WTC11 (cell line): ENCODE results near the gene CALY. TPM values are rescaled to one million over a fixed set of nuclear protein-coding genes. Genes with fewer than 3 reads are reported as not detected.

Experiments
- ATAC-seq: fragments of 200-7000 bp; cut with Tn5 transposase; 2 replicates; pipeline ENCODE4 v1.10.0; 2021; ENCODE audit warnings: mild to moderate bottlenecking, moderate library complexity
- CTCF ChIA-PET: fragments of 300-600 bp; sonication (Branson Sonifier 250); formaldehyde crosslinking; loops from one replicate; lab custom pipeline; 2021; ENCODE audit warnings: antibody characterized with exemption; lab: Charles Lee
- POLR2A ChIA-PET: fragments of 350-600 bp; sonication (Branson Sonifier 250); formaldehyde crosslinking; loops from one replicate; lab custom pipeline; 2021; ENCODE audit warnings: antibody characterized with exemption; lab: Charles Lee
- DNase-seq: peaks from one replicate; pipeline ENCODE4 v3.0.0; 2021; ENCODE audit warnings: low spot score
- H3K27ac Mint-ChIP-seq: 2 replicates; pipeline ENCODE4 v1.8.0; 2021; ENCODE audit warnings: mixed read lengths
- H3K27me3 Mint-ChIP-seq: 2 replicates; pipeline ENCODE4 v1.8.0; 2021; ENCODE audit warnings: low read depth, mild to moderate bottlenecking, moderate library complexity, mixed read lengths
- H3K36me3 Mint-ChIP-seq: 2 replicates; pipeline ENCODE4 v1.8.0; 2021; ENCODE audit warnings: mixed read lengths
- H3K4me1 Mint-ChIP-seq: 2 replicates; pipeline ENCODE4 v1.8.0; 2022; ENCODE audit warnings: mixed read lengths
- H3K4me3 Mint-ChIP-seq: 2 replicates; pipeline ENCODE4 v1.8.0; 2021; ENCODE audit warnings: mild to moderate bottlenecking, moderate library complexity, mixed read lengths
- H3K9me3 Mint-ChIP-seq: 2 replicates; pipeline ENCODE4 v1.8.0; 2021; ENCODE audit warnings: mixed read lengths
- ATF2 ChIP-seq: sonication (generic); formaldehyde crosslinking; IDR thresholded peaks from 2 replicates; pipeline ENCODE4 v1.8.1; 2022; ENCODE audit warnings: low read depth, missing genetic modification reagents, borderline replicate concordance
- ATF3 ChIP-seq: sonication (generic); formaldehyde crosslinking; conservative IDR thresholded peaks from 2 replicates; pipeline ENCODE4 v1.8.1; 2022; ENCODE audit warnings: mild to moderate bottlenecking, missing genetic modification reagents
- FOXJ3 ChIP-seq: sonication (generic); formaldehyde crosslinking; IDR thresholded peaks from 2 replicates; pipeline ENCODE4 v1.9.0; 2021; ENCODE audit warnings: missing genetic modification reagents, mild to moderate bottlenecking, borderline replicate concordance
- FOXP4 ChIP-seq: sonication (generic); formaldehyde crosslinking; IDR thresholded peaks from 2 replicates; pipeline ENCODE4 v1.8.0; 2022; ENCODE audit warnings: mild to moderate bottlenecking, missing genetic modification reagents
- GABPB1 ChIP-seq: sonication (generic); formaldehyde crosslinking; IDR thresholded peaks from 2 replicates; pipeline ENCODE4 v1.8.1; 2023; ENCODE audit warnings: mild to moderate bottlenecking, missing genetic modification reagents
- SMAD4 ChIP-seq: sonication (generic); formaldehyde crosslinking; IDR thresholded peaks from 2 replicates; pipeline ENCODE4 v1.8.0; 2022; ENCODE audit warnings: mild to moderate bottlenecking, missing genetic modification reagents
- TCF7 ChIP-seq: sonication (generic); formaldehyde crosslinking; IDR thresholded peaks from 2 replicates; pipeline ENCODE4 v1.8.0; 2022; ENCODE audit warnings: mild to moderate bottlenecking, low read depth, missing genetic modification reagents, moderate library complexity
- TEAD1 ChIP-seq: sonication (generic); formaldehyde crosslinking; IDR thresholded peaks from 2 replicates; pipeline ENCODE4 v1.8.0; 2022; ENCODE audit warnings: mild to moderate bottlenecking, missing genetic modification reagents
- ZNF416 ChIP-seq: fragments of 250-450 bp; sonication (Bioruptor Pico); IDR thresholded peaks from 2 replicates; pipeline ENCODE4 v1.9.0; 2021; ENCODE audit warnings: mild to moderate bottlenecking, inconsistent platforms
- ZNF425 ChIP-seq: fragments of 250-450 bp; sonication (Bioruptor Pico); conservative IDR thresholded peaks from 2 replicates; pipeline ENCODE4 v1.9.0; 2021; ENCODE audit warnings: mild to moderate bottlenecking
- ZNF512 ChIP-seq: sonication (generic); formaldehyde crosslinking; IDR thresholded peaks from 2 replicates; pipeline ENCODE4 v1.8.1; 2022; ENCODE audit warnings: missing genetic modification reagents, borderline replicate concordance
- total RNA-seq: library from RNA; stranded (reverse); gene quantifications from 3 replicates; pipeline ENCODE4 v1.2.3, GENCODE V29; 2021
- TF ChIP-seq, protein P1 (sequence below): fragments of 200-600 bp; IDR thresholded peaks from 2 replicates; pipeline ENCODE4 v1.8.0; 2022; ENCODE audit warnings: antibody characterized with exemption

Gene CALY
- total RNA-seq, 1 experiment from 2014 or later: 0.63 TPM

DNA sequence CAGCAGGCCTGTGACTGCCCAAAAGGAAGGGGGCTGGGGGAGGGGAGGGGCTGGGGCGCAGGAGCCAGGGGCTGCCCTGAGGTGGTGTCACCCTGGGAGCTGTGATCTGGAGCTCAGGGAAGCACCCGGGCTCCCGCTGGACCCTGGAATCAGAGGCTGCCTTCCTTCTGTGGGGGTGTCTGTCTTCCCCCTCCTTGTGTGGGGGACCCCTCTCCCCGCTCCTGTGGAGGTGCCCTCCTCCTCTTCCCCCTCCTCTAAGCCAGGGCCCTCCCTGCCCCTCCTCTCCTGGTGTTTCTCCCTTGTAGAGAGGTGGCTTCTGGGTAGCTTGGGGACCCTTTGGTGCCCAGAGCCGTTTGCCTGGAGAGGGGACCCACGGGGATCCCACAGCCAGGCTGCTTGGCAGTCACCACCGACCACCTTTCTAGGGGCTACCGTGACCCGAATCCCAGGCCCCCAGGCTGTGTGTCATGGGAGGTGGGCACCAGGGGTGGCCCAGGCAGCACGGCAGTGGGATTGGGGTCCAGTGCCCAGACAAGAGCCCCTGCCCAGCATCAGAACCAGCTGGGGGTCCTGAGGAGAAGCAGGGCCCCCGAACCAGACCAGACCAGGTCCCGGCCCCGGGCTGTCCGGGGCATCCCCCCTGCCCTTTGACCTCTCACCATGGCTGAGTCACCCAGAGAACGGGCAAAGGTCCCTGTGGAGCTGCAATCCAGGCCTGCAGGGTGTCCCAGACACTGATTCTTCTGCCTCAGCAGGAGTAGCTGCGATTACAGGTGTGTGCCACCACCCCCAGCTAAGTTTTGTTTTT is 11.2 kb upstream of the CALY start:
- ChIA-PET POLR2A (interaction anchor here (0.5 to 0.7 kb wide), 3 partner anchors 32 to 68 kb away, joined by 3 to 5 read pairs (median 3); no protein-coding TSS in a partner anchor), CTCF (interaction anchor here (1.7 to 2.1 kb wide), 2 partner anchors 10 to 18 kb away, joined by 7 to 19 read pairs; partner anchors contain the start of gene FUOM)
- Mint-ChIP-seq H3K9me3 (no peaks in the 10 kb centered on the region), H3K4me3 (no peak overlapping the region), H3K36me3 (no peaks in the 10 kb centered on the region), H3K27me3 (peaks cover 17% of the 10 kb centered on the region), H3K4me1 (peaks cover 15% of the 10 kb centered on the region), H3K27ac (no peak overlapping the region)
- no peak for DNase-seq
- TF ChIP-seq GABPB1 (CRISPR knock-in tag): peak; percentile 10; the same call in 1 of the 2 replicates
- no peak for TF ChIP-seq ZNF416 (CRISPR knock-in tag)
- ATAC-seq: no peak

DNA sequence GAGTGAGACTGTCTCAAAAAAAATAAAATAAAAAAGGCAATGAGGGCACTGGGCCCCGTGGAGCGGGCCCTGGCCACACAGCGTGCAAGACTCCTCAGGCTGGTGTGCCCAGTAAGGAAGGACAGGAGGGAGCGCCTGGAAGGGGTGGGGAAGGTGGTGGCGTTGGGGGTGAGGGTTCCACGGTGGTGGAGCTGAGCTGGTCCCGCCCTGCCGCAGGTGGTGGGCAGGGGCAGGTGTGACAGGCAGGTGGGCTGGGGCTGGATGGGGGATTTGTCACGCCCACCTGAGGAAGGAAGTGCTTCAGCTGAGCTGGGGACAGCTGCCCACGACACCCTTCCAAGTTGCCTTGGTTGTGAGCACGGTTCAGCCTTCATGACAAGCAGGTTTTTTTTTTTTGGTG is 9.7 kb upstream of the CALY start:
- ATAC-seq (peak; percentile 9; the same call in 1 of the 2 replicates), DNase-seq (no peak)
- Mint-ChIP-seq H3K27ac (no peak overlapping the region), H3K4me3 (no peak overlapping the region), H3K27me3 (peaks cover 23% of the 10 kb centered on the region), H3K4me1 (peaks cover 15% of the 10 kb centered on the region), H3K9me3 (peaks cover 6% of the 10 kb centered on the region), H3K36me3 (no peaks in the 10 kb centered on the region)
- CTCF ChIA-PET: interaction anchor here (1.2 to 2.0 kb wide), 3 partner anchors 11 to 22 kb away, joined by 4 to 7 read pairs (median 7); partner anchors contain the start of gene FUOM
- TF ChIP-seq, protein P1, sequence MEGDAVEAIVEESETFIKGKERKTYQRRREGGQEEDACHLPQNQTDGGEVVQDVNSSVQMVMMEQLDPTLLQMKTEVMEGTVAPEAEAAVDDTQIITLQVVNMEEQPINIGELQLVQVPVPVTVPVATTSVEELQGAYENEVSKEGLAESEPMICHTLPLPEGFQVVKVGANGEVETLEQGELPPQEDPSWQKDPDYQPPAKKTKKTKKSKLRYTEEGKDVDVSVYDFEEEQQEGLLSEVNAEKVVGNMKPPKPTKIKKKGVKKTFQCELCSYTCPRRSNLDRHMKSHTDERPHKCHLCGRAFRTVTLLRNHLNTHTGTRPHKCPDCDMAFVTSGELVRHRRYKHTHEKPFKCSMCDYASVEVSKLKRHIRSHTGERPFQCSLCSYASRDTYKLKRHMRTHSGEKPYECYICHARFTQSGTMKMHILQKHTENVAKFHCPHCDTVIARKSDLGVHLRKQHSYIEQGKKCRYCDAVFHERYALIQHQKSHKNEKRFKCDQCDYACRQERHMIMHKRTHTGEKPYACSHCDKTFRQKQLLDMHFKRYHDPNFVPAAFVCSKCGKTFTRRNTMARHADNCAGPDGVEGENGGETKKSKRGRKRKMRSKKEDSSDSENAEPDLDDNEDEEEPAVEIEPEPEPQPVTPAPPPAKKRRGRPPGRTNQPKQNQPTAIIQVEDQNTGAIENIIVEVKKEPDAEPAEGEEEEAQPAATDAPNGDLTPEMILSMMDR: no peak
- TF ChIP-seq ZNF512 (CRISPR knock-in tag) (no peak), ZNF425 (CRISPR knock-in tag) (no peak), FOXP4 (no peak), FOXJ3 (CRISPR knock-in tag) (no peak), ATF2 (CRISPR knock-in tag) (no peak), SMAD4 (no peak), TEAD1 (no peak), ATF3 (no peak), TCF7 (CRISPR knock-in tag) (no peak)
- POLR2A ChIA-PET: interaction anchor here (0.7 kb wide), 1 partner anchor 419 kb away, joined by 3 read pairs; no protein-coding TSS in a partner anchor
